H1 (cell line): Measurements from ENCODE around the gene JAKMIP2. TPM values are rescaled to one million over a fixed set of nuclear protein-coding genes. Genes with fewer than 3 reads are reported as not detected.

Source experiments
- CTCF ChIA-PET: fragments of 300-600 bp; sonication (Branson Sonifier 250); formaldehyde crosslinking; loops from one replicate; lab custom pipeline; 2021; ENCODE audit not compliant: partially characterized antibody; lab: Charles Lee
- POLR2A ChIA-PET: fragments of 300-600 bp; sonication (Branson Sonifier 250); formaldehyde crosslinking; loops from one replicate; lab custom pipeline; 2021; ENCODE audit warnings: inconsistent platforms; ENCODE audit not compliant: partially characterized antibody; lab: Charles Lee
- DNase-seq, 2 experiments: peaks; one replicate each; pipeline versions ENCODE4 v3.0.0 to v3.0.0-alpha.2; 2010 to 2022; ENCODE audit warnings: low spot score in 2 of 2, low read depth in 1 of 2, mixed read lengths in 1 of 2
- FAIRE-seq: peaks from 2 replicates; lab custom pipeline; 2011; peaks lifted over from hg19 to GRCh38; lab: Jason Lieb, UNC
- H2AFZ ChIP-seq: 2 replicates; pipeline ENCODE4 v1.8.1; 2012; ENCODE audit warnings: low read length, inconsistent platforms
- H2AK5ac ChIP-seq: 2 replicates; pipeline ENCODE4 v1.6.1; 2013; ENCODE audit warnings: low read depth, low read length
- H2BK120ac ChIP-seq: replicated peaks from 2 replicates; pipeline ENCODE3; 2013; ENCODE audit warnings: low read depth, low read length, inconsistent platforms
- H2BK12ac ChIP-seq: 2 replicates; pipeline ENCODE4 v1.6.1; 2013; ENCODE audit warnings: low read depth, low read length
- H2BK15ac ChIP-seq: 2 replicates; pipeline ENCODE4 v1.6.1; 2013; ENCODE audit warnings: low read length
- H2BK20ac ChIP-seq: 2 replicates; pipeline ENCODE4 v1.6.1; 2013; ENCODE audit warnings: low read length
- H2BK5ac ChIP-seq: 2 replicates; pipeline ENCODE4 v1.6.1; 2013; ENCODE audit warnings: low read depth, low read length
- H3K14ac ChIP-seq: 2 replicates; pipeline ENCODE4 v1.6.1; 2013; ENCODE audit warnings: inconsistent platforms; ENCODE audit not compliant: insufficient read length
- H3K18ac ChIP-seq: 2 replicates; pipeline ENCODE4 v1.6.1; 2013; ENCODE audit warnings: low read length; ENCODE audit errors: extremely low read depth
- H3K23ac ChIP-seq: 2 replicates; pipeline ENCODE4 v1.6.1; 2013; ENCODE audit warnings: inconsistent platforms; ENCODE audit not compliant: insufficient read length
- H3K23me2 ChIP-seq: 2 replicates; pipeline ENCODE4 v1.6.1; 2013; ENCODE audit warnings: low read depth, low read length
- H3K27ac ChIP-seq: 2 replicates; pipeline ENCODE4 v1.6.1; 2011; ENCODE audit warnings: low read depth, low read length, inconsistent platforms
- H3K27me3 ChIP-seq, 4 experiments: replicated peaks in 1 of 4; 1 replicate in 1 of 4; 2 replicates in 3 of 4; pipeline versions ENCODE4 v1.6.1 to v1.8.1; 2011 to 2013; ENCODE audit warnings: low read length in 3 of 4, mild to moderate bottlenecking in 3 of 4, inconsistent platforms in 2 of 4, mixed read lengths in 2 of 4, moderate library complexity in 1 of 4; ENCODE audit not compliant: control insufficient read depth in 3 of 4, insufficient read depth in 3 of 4; ENCODE audit errors: extremely low read depth in 1 of 4
- H3K36me3 ChIP-seq, 4 experiments: 2 replicates each; pipeline versions ENCODE4 v1.6.1 to v1.8.1; 2011 to 2013; ENCODE audit warnings: mild to moderate bottlenecking in 4 of 4, low read length in 3 of 4, moderate library complexity in 2 of 4, control low read depth in 1 of 4, inconsistent platforms in 1 of 4; ENCODE audit not compliant: insufficient read depth in 4 of 4, control insufficient read depth in 2 of 4
- H3K4ac ChIP-seq: replicated peaks from 2 replicates; pipeline ENCODE3; 2013; ENCODE audit warnings: low read length, low read depth, mixed read lengths, inconsistent platforms; ENCODE audit not compliant: insufficient read length
- H3K4me1 ChIP-seq, 4 experiments: replicated peaks in 1 of 4; 1 replicate in 1 of 4; 2 replicates in 3 of 4; pipeline versions ENCODE4 v1.6.1 to v1.8.1; 2011 to 2013; ENCODE audit warnings: low read length in 3 of 4, inconsistent platforms in 2 of 4, mixed read lengths in 1 of 4; ENCODE audit not compliant: insufficient read depth in 4 of 4, control insufficient read depth in 3 of 4
- H3K4me2 ChIP-seq, 2 experiments: 2 replicates each; pipeline versions ENCODE4 v1.6.1 to v1.8.1; 2011 to 2013; ENCODE audit warnings: low read depth in 2 of 2, low read length in 2 of 2, control low read depth in 1 of 2, inconsistent platforms in 1 of 2, mild to moderate bottlenecking in 1 of 2; ENCODE audit not compliant: insufficient read depth in 1 of 2
- H3K4me3 ChIP-seq, 4 experiments: fragments of 200-600, 300-600 bp in 1 of 4; sonication (generic), shearing (Covaris generic), sonication (Bioruptor Twin) in 1 of 4; 2 replicates each; pipeline versions ENCODE4 v1.5.1 to v1.8.1; 2011 to 2016; ENCODE audit warnings: low read length in 4 of 4, low read depth in 3 of 4, control low read depth in 2 of 4, inconsistent platforms in 2 of 4, mild to moderate bottlenecking in 2 of 4, mixed read lengths in 1 of 4, moderate library complexity in 1 of 4; ENCODE audit not compliant: insufficient read depth in 2 of 4; ENCODE audit errors: extremely low read depth in 1 of 4
- H3K56ac ChIP-seq: replicated peaks from 2 replicates; pipeline ENCODE3; 2013; ENCODE audit warnings: low read depth, mild to moderate bottlenecking, mixed read lengths, low read length, inconsistent platforms; ENCODE audit not compliant: insufficient read length
- H3K79me1 ChIP-seq: 2 replicates; pipeline ENCODE4 v1.6.1; 2013; ENCODE audit warnings: low read depth, low read length, control low read depth
- H3K79me2 ChIP-seq, 2 experiments: 2 replicates each; pipeline versions ENCODE4 v1.6.1 to v1.8.1; 2012 to 2013; ENCODE audit warnings: low read length in 2 of 2, mild to moderate bottlenecking in 2 of 2, inconsistent platforms in 1 of 2; ENCODE audit not compliant: insufficient read depth in 2 of 2, control insufficient read depth in 1 of 2
- H3K9ac ChIP-seq, 4 experiments: replicated peaks in 1 of 4; 1 replicate in 1 of 4; 2 replicates in 3 of 4; pipeline versions ENCODE4 v1.6.1 to v1.8.1; 2011 to 2013; ENCODE audit warnings: low read depth in 3 of 4, low read length in 3 of 4, control low read depth in 2 of 4, mild to moderate bottlenecking in 2 of 4, moderate library complexity in 2 of 4, inconsistent platforms in 1 of 4; ENCODE audit errors: extremely low read depth in 1 of 4
- H3K9me3 ChIP-seq, 2 experiments: 2 replicates each; pipeline versions ENCODE4 v1.6.1 to v1.8.1; 2012 to 2013; ENCODE audit warnings: mild to moderate bottlenecking in 2 of 2, moderate library complexity in 2 of 2, control low read depth in 1 of 2, inconsistent platforms in 1 of 2, low read depth in 1 of 2, low read length in 1 of 2, mixed read lengths in 1 of 2; ENCODE audit not compliant: insufficient read depth in 2 of 2
- H4K20me1 ChIP-seq, 2 experiments: replicated peaks in 1 of 2; 2 replicates each; pipeline versions ENCODE3 to v1.8.1; 2011 to 2013; ENCODE audit warnings: inconsistent platforms in 2 of 2, low read length in 2 of 2, mild to moderate bottlenecking in 1 of 2; ENCODE audit not compliant: insufficient read depth in 2 of 2, control insufficient read depth in 1 of 2
- H4K5ac ChIP-seq: 2 replicates; pipeline ENCODE4 v1.6.1; 2013; ENCODE audit warnings: low read length, low read depth, mixed read lengths, inconsistent platforms; ENCODE audit not compliant: insufficient read length
- H4K8ac ChIP-seq: 2 replicates; pipeline ENCODE4 v1.8.0; 2013; ENCODE audit warnings: mild to moderate bottlenecking, moderate library complexity, low read length, inconsistent platforms; ENCODE audit not compliant: insufficient read depth; ENCODE audit errors: extremely low read depth
- H4K91ac ChIP-seq: replicated peaks from 2 replicates; pipeline ENCODE3; 2013; ENCODE audit warnings: low read length, mixed read lengths, inconsistent platforms; ENCODE audit not compliant: insufficient read length
- HDAC6 ChIP-seq: IDR thresholded peaks from one replicate; pipeline ENCODE4 v1.7.1; 2012; ENCODE audit warnings: low read depth, mild to moderate bottlenecking, inconsistent platforms, low read length, moderate library complexity
- KDM1A ChIP-seq: fragments of 200-600, 300-600 bp; sonication (generic); IDR thresholded peaks from 2 replicates; pipeline ENCODE4 v1.7.1; 2016; ENCODE audit warnings: mild to moderate bottlenecking, low read length, borderline replicate concordance
- NANOG ChIP-seq: IDR thresholded peaks from 2 replicates; pipeline ENCODE4 v1.6.1; 2011; ENCODE audit warnings: low read length, low read depth, mild to moderate bottlenecking, inconsistent platforms; ENCODE audit not compliant: insufficient read depth, poor library complexity, severe bottlenecking
- PHF8 ChIP-seq: fragments of 200-600 bp; sonication (generic); conservative IDR thresholded peaks from 2 replicates; pipeline ENCODE4 v1.7.1; 2012; ENCODE audit warnings: low read depth, mild to moderate bottlenecking, inconsistent platforms, low read length, moderate library complexity
- RNF2 ChIP-seq: fragments of 200-900, 300-1000 bp; sonication (generic); IDR thresholded peaks from 2 replicates; pipeline ENCODE4 v1.7.1; 2016; ENCODE audit warnings: borderline replicate concordance, low read depth, mild to moderate bottlenecking, antibody characterized with exemption, low read length; ENCODE audit not compliant: poor library complexity, severe bottlenecking; ENCODE audit errors: missing control alignments
- TEAD4 ChIP-seq: IDR thresholded peaks from 2 replicates; pipeline ENCODE4 v1.6.1; 2012; ENCODE audit warnings: low read depth, low read length, inconsistent platforms, mixed read lengths
- WGBS, 2 experiments: shearing (Covaris generic) in 1 of 2; methylation state at CpG; one replicate each; pipeline versions ENCODE4 v1.1.6 to v1.1.7; 2013 to 2015; ENCODE audit warnings: low lambda C conversion rate in 2 of 2, mixed read lengths in 2 of 2, inconsistent platforms in 1 of 2, low coverage in 1 of 2, missing lambda C conversion rate in 1 of 2; ENCODE audit not compliant: insufficient replicate concordance in 2 of 2, insufficient coverage in 1 of 2, insufficient read length in 1 of 2; ENCODE audit errors: extremely low coverage in 1 of 2, missing lambda C conversion rate in 1 of 2; 5-methylcytosine and 5-hydroxymethylcytosine counted together
- long read RNA-seq, 2 experiments: library from RNA in 1 of 2; library from capped mRNA in 1 of 2; stranded (forward); transcript quantifications; one replicate each; pipeline ENCODE4 v2.0.0, GENCODE V29; 2021; ENCODE audit warnings: inconsistent platforms in 1 of 2
- polyA minus RNA-seq, 3 experiments: library from RNA; depleted of rRNA, polyadenylated mRNA; stranded (reverse); fragments of >200 nt; gene quantifications; 1 replicate in 2 of 3; 2 replicates in 1 of 3; pipeline ENCODE4 v1.2.3, GENCODE V29; 2011
- polyA plus RNA-seq, 7 experiments: library from polyadenylated mRNA; depleted of rRNA in 3 of 7; stranded (reverse) in 5 of 7; unstranded in 2 of 7; fragments of >200 nt in 5 of 7; fragments of 200-250 nt in 2 of 7; gene quantifications; 1 replicate in 5 of 7; 2 replicates in 1 of 7; 4 replicates in 1 of 7; pipeline versions ENCODE4 v1.2.1 to v1.2.3, GENCODE V29; 2011 to 2013; ENCODE audit warnings: missing spikeins in 2 of 7, mixed read lengths in 2 of 7
- total RNA-seq: library from RNA; stranded (reverse); fragmentation: NEBNext Ultra II Directional; extraction: Animal tissue kit (Norgen Biotek cat#: 25700); gene quantifications from 2 replicates; pipeline ENCODE4 v1.2.1, GENCODE V29; 2021

The JAKMIP2 gene
- total RNA-seq = 13.4 and 13.6 TPM in 2 replicates
- polyA plus RNA-seq (2011; rRNA removed) = 2.4 and 3.2 TPM in 2 replicates
- 4.9 TPM for polyA plus RNA-seq (2011; cell fraction: cytosol; rRNA removed)
- 22.7 TPM for polyA plus RNA-seq (2011; cell fraction: nucleus; rRNA removed)
- 7.6 to 10.9 TPM (median 10.5 TPM) in 4 replicates for polyA plus RNA-seq (2012, experiment 1 of 2)
- 0.52 TPM for polyA plus RNA-seq (2012, experiment 2 of 2)
- 13.6 TPM for polyA plus RNA-seq (2013, experiment 1 of 2)
- polyA plus RNA-seq (2013, experiment 2 of 2) = 13.7 TPM
- polyA minus RNA-seq (2011; rRNA and poly(A)+ RNA removed) = 15.7 and 26.1 TPM in 2 replicates
- 8.4 TPM for polyA minus RNA-seq (2011; cell fraction: cytosol; rRNA and poly(A)+ RNA removed)
- polyA minus RNA-seq (2011; cell fraction: nucleus; rRNA and poly(A)+ RNA removed) = 41.8 TPM
- long read RNA-seq, experiment 1, partial matches to known transcripts = 8 of 11 reads
- long read RNA-seq, experiment 1, other reads (novel, unspliced or antisense) = 3 of 11 reads
- long read RNA-seq, experiment 2, full-length matches to known transcripts = 6 of 16 reads
- long read RNA-seq, experiment 2, partial matches to known transcripts = 4 of 16 reads
- long read RNA-seq, experiment 2, other reads (novel, unspliced or antisense) = 6 of 16 reads

GRCh38 chr5:147782110-147783028, at the start of gene JAKMIP2:
Gene JAKMIP2 (minus strand): TSS chr5:147782728. CDS start chr5:147671806, 110,922 bp downstream.
- peak within 1 kb of the TSS; percentile 8 for H2BK120ac ChIP-seq
- H3K27ac ChIP-seq = peak within 1 kb of the TSS; percentile 88
- peak within 1 kb of the TSS; percentile 85 to 87 (median 86) for H3K4me3 ChIP-seq
- H2BK15ac ChIP-seq = 0 out of 2 replicates have a peak within 1 kb of the TSS, but pooled peaks have one; percentile 85
- peak within 1 kb of the TSS; percentile 68 to 94 (median 78) for H3K9ac ChIP-seq
- H3K18ac ChIP-seq = peak within 1 kb of the TSS; percentile 76
- peak within 1 kb of the TSS; percentile 62 for H4K5ac ChIP-seq
- no peak within 1 kb of the TSS; the same call in 1 of the 2 replicates for H2BK20ac ChIP-seq
- H3K4me1 ChIP-seq = peaks cover 0 to 5% (median 2%) of the 10 kb centered on the region in 4 experiments; a peak in 2 of 7 replicates
- 0 out of 2 replicates have a peak within 1 kb of the TSS, but pooled peaks have one; percentile 19 for H4K8ac ChIP-seq
- H3K23me2 ChIP-seq = peaks cover 5% of the 10 kb centered on the region; the same call in 1 of the 2 replicates
- no peak within 1 kb of the TSS for H3K14ac ChIP-seq
- DNase-seq (peak; percentile 97 to 98), FAIRE-seq (peak; percentile 94)
- H3K23ac ChIP-seq = no peak within 1 kb of the TSS
- H3K79me2 ChIP-seq = peaks cover 0 to 45% of the 10 kb centered on the region in 2 experiments; a peak in 2 of 4 replicates
- CTCF ChIA-PET = interaction anchor here (0.5 to 1.6 kb wide), 7 partner anchors 15 to 663 kb away, joined by 3 to 5 read pairs (median 3); no protein-coding TSS in a partner anchor
- H3K27me3 ChIP-seq = no peaks in the 10 kb centered on the region
- peak within 1 kb of the TSS; percentile 36 for H3K56ac ChIP-seq
- peak within 1 kb of the TSS; percentile 3 for H4K91ac ChIP-seq
- peak within 1 kb of the TSS; percentile 76 to 94 for H3K4me2 ChIP-seq
- 0% methylated on average over 17 of the region's 19 CpGs; no CpG with 5 or more reads in 1 of the 2 experiments for WGBS, 2 experiments
- H2AFZ ChIP-seq = peak within 1 kb of the TSS; percentile 74; the same call in 1 of the 2 replicates
- H4K20me1 ChIP-seq = no peaks in the 10 kb centered on the region
- H2BK12ac ChIP-seq = peak within 1 kb of the TSS; percentile 94
- H2AK5ac ChIP-seq = no peak within 1 kb of the TSS; the same call in 1 of the 2 replicates
- no peaks in the 10 kb centered on the region for H3K79me1 ChIP-seq
- no peaks in the 10 kb centered on the region for H3K9me3 ChIP-seq
- H3K36me3 ChIP-seq = no peaks in the 10 kb centered on the region
- POLR2A ChIA-PET = interaction anchor here (0.6 to 1.7 kb wide), 19 partner anchors 9 to 197 kb away, joined by 3 to 7 read pairs (median 3); no protein-coding TSS in a partner anchor
- H3K4ac ChIP-seq = no peak within 1 kb of the TSS
- peak within 1 kb of the TSS; percentile 87; the same call in 1 of the 2 replicates for H2BK5ac ChIP-seq
- 0 out of 2 replicates have a peak, but pooled peaks have one; percentile 67 for TF ChIP-seq KDM1A
- peak; percentile 71 for TF ChIP-seq PHF8
- TF ChIP-seq HDAC6 = no peak
- TF ChIP-seq NANOG = peak; percentile 2
- TF ChIP-seq RNF2 = no peak
- no peak for TF ChIP-seq TEAD4
